Calu3 (cell line): ENCODE data around the gene ARMC9. TPM values are rescaled to one million over a fixed set of nuclear protein-coding genes. Genes with fewer than 3 reads are reported as not detected.

Experiments used
- BruUV-seq: library from RNA; stranded (reverse); fragments of 400-500 nt; replicated peaks from 2 replicates; lab custom pipeline; 2021; lab: Mats Ljungman, UMichigan
- CTCF ChIA-PET: fragments of 300-600 bp; sonication (Branson Sonifier 250); formaldehyde crosslinking; loops from one replicate; lab custom pipeline; 2022; ENCODE audit warnings: antibody characterized with exemption; lab: Charles Lee
- DNase-seq: peaks from one replicate; pipeline ENCODE4 v3.0.0; 2022
- H3K27ac Mint-ChIP-seq: one replicate; pipeline ENCODE4 v1.8.0; 2022; ENCODE audit warnings: mixed read lengths; ENCODE audit not compliant: unreplicated experiment
- H3K27me3 Mint-ChIP-seq: one replicate; pipeline ENCODE4 v1.8.0; 2022; ENCODE audit warnings: mixed read lengths; ENCODE audit not compliant: unreplicated experiment
- H3K36me3 Mint-ChIP-seq: one replicate; pipeline ENCODE4 v1.8.0; 2022; ENCODE audit warnings: mild to moderate bottlenecking, moderate library complexity, mixed read lengths; ENCODE audit not compliant: insufficient read depth, unreplicated experiment
- H3K4me1 Mint-ChIP-seq: one replicate; pipeline ENCODE4 v1.8.0; 2022; ENCODE audit warnings: mild to moderate bottlenecking, low read depth, mixed read lengths; ENCODE audit not compliant: unreplicated experiment
- H3K4me3 Mint-ChIP-seq: one replicate; pipeline ENCODE4 v1.8.0; 2022; ENCODE audit warnings: mild to moderate bottlenecking, low read depth, moderate library complexity, mixed read lengths; ENCODE audit not compliant: unreplicated experiment
- H3K9me3 Mint-ChIP-seq: one replicate; pipeline ENCODE4 v1.8.0; 2022; ENCODE audit warnings: low read depth, mixed read lengths; ENCODE audit not compliant: unreplicated experiment
- intact Hi-C: fragments of 100-400 bp; cut with micrococcal nuclease; formaldehyde crosslinking; loops from one replicate; pipeline ENCODE4 v1.10.0; 2022; ENCODE audit not compliant: unreplicated experiment
- total RNA-seq: library from RNA; stranded (reverse); gene quantifications from 2 replicates; pipeline ENCODE4 v1.2.3, GENCODE V29; 2022
- TF ChIP-seq, protein P1 (sequence below): fragments of 200-600 bp; IDR thresholded peaks from one replicate; pipeline ENCODE4 v1.8.0; 2022; ENCODE audit warnings: antibody characterized with exemption; ENCODE audit not compliant: unreplicated experiment

Gene ARMC9
- total RNA-seq, 1 experiment from 2014 or later = 13.6 TPM

DNA sequence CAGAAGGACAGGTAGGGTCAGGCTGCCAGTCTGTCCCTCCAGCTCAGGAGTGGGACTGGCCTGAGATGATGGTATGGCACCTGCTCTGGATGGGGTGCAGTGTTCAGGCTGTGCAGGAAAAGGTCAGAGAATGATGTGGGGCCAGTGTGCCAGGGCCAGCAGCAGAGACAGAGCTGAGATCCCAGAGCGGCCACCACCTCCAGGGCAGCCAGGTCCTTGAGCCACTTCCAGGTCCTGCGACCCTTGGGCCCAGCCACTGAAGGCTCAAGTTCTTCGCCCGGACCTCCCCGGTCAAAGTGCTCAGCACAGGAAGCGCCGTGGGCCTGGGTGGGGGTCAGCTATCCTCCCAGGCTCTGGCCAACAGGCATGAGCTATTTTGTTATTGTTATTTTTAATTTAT, 12.1 kb upstream of the ARMC9 start:
- no peak for DNase-seq
- Mint-ChIP-seq H3K4me3 (no peak overlapping the region), H3K36me3 (no peaks in the 10 kb centered on the region), H3K9me3 (no peaks in the 10 kb centered on the region), H3K27ac (no peak overlapping the region), H3K4me1 (peaks cover 16% of the 10 kb centered on the region), H3K27me3 (peaks cover 36% of the 10 kb centered on the region)
- CTCF ChIA-PET = no interaction called here
- BruUV-seq = no TSS peak
- intact Hi-C loops = no loop called here
- TF ChIP-seq, protein P1, sequence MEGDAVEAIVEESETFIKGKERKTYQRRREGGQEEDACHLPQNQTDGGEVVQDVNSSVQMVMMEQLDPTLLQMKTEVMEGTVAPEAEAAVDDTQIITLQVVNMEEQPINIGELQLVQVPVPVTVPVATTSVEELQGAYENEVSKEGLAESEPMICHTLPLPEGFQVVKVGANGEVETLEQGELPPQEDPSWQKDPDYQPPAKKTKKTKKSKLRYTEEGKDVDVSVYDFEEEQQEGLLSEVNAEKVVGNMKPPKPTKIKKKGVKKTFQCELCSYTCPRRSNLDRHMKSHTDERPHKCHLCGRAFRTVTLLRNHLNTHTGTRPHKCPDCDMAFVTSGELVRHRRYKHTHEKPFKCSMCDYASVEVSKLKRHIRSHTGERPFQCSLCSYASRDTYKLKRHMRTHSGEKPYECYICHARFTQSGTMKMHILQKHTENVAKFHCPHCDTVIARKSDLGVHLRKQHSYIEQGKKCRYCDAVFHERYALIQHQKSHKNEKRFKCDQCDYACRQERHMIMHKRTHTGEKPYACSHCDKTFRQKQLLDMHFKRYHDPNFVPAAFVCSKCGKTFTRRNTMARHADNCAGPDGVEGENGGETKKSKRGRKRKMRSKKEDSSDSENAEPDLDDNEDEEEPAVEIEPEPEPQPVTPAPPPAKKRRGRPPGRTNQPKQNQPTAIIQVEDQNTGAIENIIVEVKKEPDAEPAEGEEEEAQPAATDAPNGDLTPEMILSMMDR = no peak

DNA sequence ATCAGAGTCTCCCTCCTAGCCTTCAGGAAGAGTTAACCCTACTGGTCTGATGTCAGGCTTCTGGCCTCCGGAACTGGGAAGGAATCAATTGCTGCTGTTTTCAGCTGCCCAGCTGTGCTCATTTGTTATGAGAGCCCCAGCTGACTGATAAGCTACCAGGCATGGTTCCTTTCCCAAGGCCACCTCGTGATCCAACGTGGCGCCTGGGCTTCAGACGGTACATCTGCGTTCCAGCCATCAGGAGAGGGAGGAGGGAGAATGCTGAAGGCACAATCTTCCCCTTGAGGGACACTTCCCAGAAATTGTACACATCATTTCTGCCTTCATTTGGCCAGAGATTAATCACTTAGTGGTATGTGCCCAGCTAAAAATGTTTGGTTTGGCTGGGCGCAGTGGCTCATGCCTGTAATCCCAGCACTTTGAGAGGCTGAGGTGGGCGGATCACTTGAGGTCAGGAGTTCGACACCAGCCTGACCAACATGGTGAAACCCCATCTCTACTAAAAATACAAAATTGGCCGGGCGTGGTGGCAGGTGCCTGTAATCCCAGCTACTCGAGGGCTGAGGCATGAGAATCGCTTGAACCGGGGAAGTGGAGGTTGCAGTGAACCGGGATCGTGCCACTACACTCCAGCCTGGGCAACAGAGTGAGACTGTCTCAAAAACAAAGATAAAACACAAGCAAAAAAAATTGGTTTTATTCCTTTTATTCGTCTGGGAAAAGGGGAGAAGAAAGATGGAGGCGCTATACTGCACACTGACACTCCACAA, 10.5 kb upstream of the ARMC9 start:
- Mint-ChIP-seq H3K9me3 (no peaks in the 10 kb centered on the region), H3K4me3 (no peak overlapping the region), H3K36me3 (no peaks in the 10 kb centered on the region), H3K27me3 (peaks cover 52% of the 10 kb centered on the region), H3K27ac (no peak overlapping the region), H3K4me1 (peaks cover 8% of the 10 kb centered on the region)
- no TSS peak for BruUV-seq
- no peak for DNase-seq
- TF ChIP-seq, protein P1 = no peak
- intact Hi-C loops = no loop called here
- CTCF ChIA-PET = no interaction called here

DNA sequence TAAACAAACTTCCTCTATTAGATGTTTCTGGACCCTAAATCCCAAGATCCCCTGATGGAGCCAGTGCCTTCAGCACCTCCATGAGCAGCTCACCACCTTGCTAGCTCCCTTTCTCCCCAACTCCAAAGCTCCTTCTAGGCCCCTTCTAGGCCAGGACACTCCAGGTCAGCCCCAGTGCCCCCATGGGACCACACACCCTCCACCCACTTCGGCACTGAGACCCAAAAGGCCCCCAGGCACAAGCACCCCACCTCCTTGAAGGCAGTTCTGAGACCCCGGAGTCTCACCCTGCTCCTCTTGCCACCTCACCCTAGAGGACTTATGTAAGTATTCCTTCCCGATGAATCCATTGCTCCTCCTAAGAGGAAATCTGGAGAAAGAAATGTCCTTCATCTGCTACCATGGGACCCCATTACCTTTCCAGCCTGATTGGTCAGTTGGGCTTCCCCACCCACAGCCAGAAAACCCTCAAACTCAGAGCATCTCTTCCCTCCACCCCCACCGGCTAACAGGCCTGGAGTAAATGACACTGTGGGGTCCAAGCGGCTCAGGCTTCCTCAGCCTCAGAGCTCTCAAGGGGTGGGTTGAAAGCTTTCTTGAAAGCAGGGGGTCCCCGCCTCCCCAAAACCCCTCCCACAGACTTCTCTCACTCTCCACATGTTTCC, 9.8 kb upstream of the ARMC9 start:
- CTCF ChIA-PET = no interaction called here
- TF ChIP-seq, protein P1 = no peak
- BruUV-seq = no TSS peak
- Mint-ChIP-seq H3K27ac (no peak overlapping the region), H3K9me3 (no peaks in the 10 kb centered on the region), H3K27me3 (peaks cover 53% of the 10 kb centered on the region), H3K36me3 (no peaks in the 10 kb centered on the region), H3K4me1 (peaks cover 8% of the 10 kb centered on the region), H3K4me3 (no peak overlapping the region)
- intact Hi-C loops = no loop called here
- DNase-seq = no peak

DNA sequence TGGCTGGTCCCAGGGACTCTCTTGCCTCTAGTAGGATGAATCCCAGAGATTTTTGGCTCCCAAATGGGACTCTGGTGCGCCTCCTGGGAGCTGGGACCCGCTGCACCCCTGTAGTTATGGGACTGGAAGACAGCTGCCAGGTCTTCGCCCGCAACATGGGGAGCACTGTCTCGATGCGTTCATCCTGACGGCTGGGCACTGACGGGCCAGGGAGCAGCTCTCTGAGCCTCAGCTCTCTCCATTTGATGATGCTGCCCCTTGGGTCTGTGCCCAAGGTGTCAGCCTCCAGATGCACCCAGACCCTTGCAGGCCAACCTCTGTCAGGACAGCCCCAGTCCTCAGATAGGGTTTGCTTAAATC, 9.3 kb upstream of the ARMC9 start:
- intact Hi-C loops = no loop called here
- Mint-ChIP-seq H3K4me1 (peaks cover 8% of the 10 kb centered on the region), H3K36me3 (no peaks in the 10 kb centered on the region), H3K27me3 (peaks cover 53% of the 10 kb centered on the region), H3K4me3 (no peak overlapping the region), H3K27ac (no peak overlapping the region), H3K9me3 (no peaks in the 10 kb centered on the region)
- no TSS peak for BruUV-seq
- CTCF ChIA-PET = no interaction called here
- TF ChIP-seq, protein P1 = no peak
- DNase-seq = no peak
